ENCODE results near the gene RAB35.

RAB35 gene

GRCh38 chr12:120116441-120116791 is at the start of gene RAB35:
Gene RAB35, minus strand, starts transcription at chr12:120116753. Its CDS starts 103 bp downstream, at chr12:120116650.
- DNase-seq (ENCODE audit: low read depth) = no peak
- TF ChIP-seq, protein P1, sequence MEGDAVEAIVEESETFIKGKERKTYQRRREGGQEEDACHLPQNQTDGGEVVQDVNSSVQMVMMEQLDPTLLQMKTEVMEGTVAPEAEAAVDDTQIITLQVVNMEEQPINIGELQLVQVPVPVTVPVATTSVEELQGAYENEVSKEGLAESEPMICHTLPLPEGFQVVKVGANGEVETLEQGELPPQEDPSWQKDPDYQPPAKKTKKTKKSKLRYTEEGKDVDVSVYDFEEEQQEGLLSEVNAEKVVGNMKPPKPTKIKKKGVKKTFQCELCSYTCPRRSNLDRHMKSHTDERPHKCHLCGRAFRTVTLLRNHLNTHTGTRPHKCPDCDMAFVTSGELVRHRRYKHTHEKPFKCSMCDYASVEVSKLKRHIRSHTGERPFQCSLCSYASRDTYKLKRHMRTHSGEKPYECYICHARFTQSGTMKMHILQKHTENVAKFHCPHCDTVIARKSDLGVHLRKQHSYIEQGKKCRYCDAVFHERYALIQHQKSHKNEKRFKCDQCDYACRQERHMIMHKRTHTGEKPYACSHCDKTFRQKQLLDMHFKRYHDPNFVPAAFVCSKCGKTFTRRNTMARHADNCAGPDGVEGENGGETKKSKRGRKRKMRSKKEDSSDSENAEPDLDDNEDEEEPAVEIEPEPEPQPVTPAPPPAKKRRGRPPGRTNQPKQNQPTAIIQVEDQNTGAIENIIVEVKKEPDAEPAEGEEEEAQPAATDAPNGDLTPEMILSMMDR (IDR thresholded peaks at IDR 0.05; ENCODE audit: insufficient read depth, low read depth, low read length, missing control alignments) = no peak
- peak within 1 kb of the TSS; percentile 89 for H3K4me3 ChIP-seq (ENCODE audit: low read length)

GRCh38 chr12:120164293-120164692 is 47.7 kb upstream of the RAB35 start:
- DNase-seq (ENCODE audit: low read depth) = no peak
- no peak overlapping the region for H3K4me3 ChIP-seq (ENCODE audit: low read length)
- TF ChIP-seq, protein P1 (IDR thresholded peaks at IDR 0.05; ENCODE audit: insufficient read depth, low read depth, low read length, missing control alignments) = no peak

- no peak for DNase-seq (ENCODE audit: low read depth)
Measured at GRCh38 chr12:120162763-120163162, 46.2 kb upstream of the RAB35 start.

GRCh38 chr12:120161852-120162251 is 45.3 kb upstream of the RAB35 start:
- DNase-seq (ENCODE audit: low read depth) = no peak
- TF ChIP-seq, protein P1 (IDR thresholded peaks at IDR 0.05; ENCODE audit: insufficient read depth, low read depth, low read length, missing control alignments) = no peak
- H3K4me3 ChIP-seq (ENCODE audit: low read length) = no peak overlapping the region

More at GRCh38 chr12:120162763-120163162, 46.2 kb upstream of the RAB35 start:
- TF ChIP-seq, protein P1 (IDR thresholded peaks at IDR 0.05; ENCODE audit: insufficient read depth, low read depth, low read length, missing control alignments) = no peak
- no peak overlapping the region for H3K4me3 ChIP-seq (ENCODE audit: low read length)

DNA sequence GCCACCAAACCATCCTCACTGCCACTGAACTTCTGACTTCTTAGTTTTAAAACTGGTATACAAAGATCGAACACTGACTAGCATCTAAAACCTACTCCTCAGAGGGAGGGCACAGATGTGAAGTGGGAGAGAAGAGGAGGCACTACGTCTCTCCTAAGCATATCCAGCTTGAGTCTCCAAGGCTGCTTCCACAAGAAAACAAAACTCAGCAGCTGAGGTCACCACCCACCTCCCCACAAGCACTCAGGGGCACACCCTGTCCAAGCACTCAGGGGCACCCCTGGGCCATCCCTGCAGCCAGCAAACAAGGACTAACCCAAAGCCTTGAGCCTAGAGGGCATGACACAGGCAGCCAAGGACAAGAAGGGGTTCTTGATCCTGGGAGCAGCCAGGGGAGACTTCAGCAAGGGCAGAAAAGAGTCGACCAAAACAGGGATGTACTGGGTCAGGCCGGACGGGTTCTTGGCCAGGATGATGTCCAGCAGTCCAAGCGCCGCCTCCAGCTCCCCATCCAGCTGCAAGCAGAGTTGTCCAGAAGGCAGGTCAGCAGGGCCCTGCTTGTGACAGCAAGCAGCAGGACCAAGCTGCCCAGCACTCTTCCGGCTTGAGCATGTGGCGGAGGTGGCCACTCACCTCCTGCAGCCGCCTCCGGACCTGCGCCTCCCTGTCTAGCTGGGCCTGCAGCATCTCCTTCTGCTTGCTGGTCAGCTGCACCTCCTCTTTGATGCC is 43.1 kb upstream of the RAB35 start:
- TF ChIP-seq, protein P1 (IDR thresholded peaks at IDR 0.05; ENCODE audit: insufficient read depth, low read depth, low read length, missing control alignments) = no peak
- no peak for DNase-seq (ENCODE audit: low read depth)
- H3K4me3 ChIP-seq (ENCODE audit: low read length) = no peak overlapping the region

GRCh38 chr12:120158351-120158750 is 41.8 kb upstream of the RAB35 start:
- H3K4me3 ChIP-seq (ENCODE audit: low read length) = no peak overlapping the region
- DNase-seq (ENCODE audit: low read depth) = no peak
- TF ChIP-seq, protein P1 (IDR thresholded peaks at IDR 0.05; ENCODE audit: insufficient read depth, low read depth, low read length, missing control alignments) = no peak

DNA sequence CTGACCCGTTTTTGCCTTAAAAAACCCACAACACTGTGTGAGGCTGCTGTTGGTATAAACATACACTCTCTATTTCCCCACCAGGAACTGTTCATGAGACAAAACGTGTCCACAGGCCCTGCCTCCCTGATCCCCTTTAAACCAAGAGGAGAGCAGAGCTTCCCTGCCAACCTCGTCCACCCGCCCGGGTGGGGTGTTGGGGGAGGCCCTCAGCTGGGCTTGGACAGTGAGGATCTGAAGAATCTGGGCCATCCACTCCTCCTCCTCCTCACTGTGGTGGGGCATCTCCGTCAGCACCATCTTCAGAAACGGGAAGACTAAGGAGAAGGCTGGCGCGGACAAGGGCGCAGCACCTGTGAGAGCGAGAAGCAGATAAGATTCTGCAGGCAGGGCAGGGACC is 41.1 kb upstream of the RAB35 start:
- TF ChIP-seq, protein P1 (IDR thresholded peaks at IDR 0.05; ENCODE audit: insufficient read depth, low read depth, low read length, missing control alignments) = no peak
- no peak for DNase-seq (ENCODE audit: low read depth)
- no peak overlapping the region for H3K4me3 ChIP-seq (ENCODE audit: low read length)

Measured in epithelial cell of esophagus (primary cell).